GM19035 (cell line): ENCODE data around the gene TTYH3.
"Not testable (repeated sequence)": the region's sequence is repeated elsewhere in the genome, so short reads cannot be mapped to it uniquely, and the experiment has no call there.

ENCODE experiments used
- ATAC-seq: cut with Tn5 transposase; IDR thresholded peaks from one replicate; pipeline ENCODE4 v1.9.1; 2021; ENCODE audit not compliant: unreplicated experiment

Gene TTYH3

DNA sequence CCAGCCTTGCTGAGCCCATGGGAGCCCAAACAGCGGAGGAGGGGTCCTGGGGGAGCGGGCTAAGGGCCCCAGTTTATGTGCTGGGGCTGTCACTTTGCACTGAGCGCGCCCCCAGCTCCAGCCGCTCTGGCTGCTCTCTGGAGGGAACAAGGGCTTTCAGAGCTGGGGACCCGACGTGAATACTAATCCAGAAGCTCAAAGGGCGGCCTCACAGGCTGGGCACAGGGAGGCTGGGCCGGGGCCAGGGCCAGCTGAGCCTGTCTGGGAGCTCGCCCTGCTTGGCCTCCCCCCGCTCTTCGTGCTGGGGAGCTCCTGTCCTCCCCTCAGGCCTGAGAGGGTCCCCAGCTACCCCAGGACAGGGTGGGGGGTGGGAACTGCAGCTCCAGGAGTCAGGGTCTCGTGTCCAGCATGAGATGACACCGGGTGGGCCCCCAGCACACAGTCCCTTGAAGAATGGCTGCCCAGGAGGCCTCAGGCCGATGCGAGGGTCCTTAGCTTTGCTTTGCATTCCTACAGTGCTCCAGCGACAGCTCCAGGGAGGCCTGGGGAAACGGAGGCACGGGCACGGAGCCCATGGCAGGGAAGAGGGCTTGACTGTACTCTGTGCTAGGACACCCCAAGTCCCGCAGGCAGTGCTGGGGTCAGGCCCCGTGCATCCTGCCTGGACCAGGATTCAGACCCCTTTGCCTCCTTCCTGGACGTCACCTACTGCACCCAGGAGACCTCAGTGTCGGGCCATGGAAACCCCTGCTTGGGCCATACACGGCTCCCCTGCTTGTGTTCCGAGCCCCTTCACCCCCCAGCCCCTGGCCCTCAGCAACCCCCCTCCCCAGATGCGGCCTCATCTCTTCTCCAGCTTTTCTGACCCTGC, 50.4 kb downstream of the TTYH3 start:
- no peak for ATAC-seq

DNA sequence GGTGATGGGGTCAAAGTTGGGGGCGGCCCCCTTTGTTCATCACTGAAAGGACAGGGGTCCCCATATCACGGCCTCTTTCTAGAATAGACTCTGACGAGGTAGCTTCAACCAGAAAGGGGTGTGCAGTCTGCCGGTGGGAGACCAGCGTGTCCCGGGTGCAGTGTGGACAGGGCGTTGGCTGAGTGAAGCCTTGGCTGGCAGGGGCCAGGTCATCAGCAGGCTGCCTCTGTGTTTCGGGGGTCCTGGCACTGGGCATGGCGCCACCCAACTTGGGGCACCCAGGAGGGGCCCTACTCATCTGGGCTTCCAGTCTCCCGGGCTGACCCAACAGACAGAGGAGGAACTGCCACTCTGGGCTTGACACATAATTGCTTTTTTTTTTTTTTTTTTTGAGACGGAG, 52.7 kb downstream of the TTYH3 start:
- no peak for ATAC-seq

DNA sequence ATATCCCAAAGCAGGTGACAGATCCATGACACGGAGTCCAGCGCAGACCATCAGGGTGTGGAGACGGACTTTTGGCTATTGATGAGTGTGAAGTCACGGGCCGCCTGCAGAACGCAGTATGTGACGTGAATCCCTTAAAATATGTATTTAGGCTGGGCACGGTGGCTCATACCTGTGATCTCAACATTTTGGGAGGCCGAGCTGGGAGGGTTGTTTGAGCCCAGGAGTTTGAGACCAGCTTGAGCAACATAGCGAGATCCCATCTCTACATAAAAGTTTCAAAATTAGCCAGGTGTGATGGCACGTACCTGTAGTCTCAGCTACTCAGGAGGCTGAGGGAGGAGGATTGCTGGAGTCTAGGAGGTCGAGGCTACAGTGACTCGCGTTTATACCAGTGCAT, 54.3 kb downstream of the TTYH3 start:
- ATAC-seq, result no peak

DNA sequence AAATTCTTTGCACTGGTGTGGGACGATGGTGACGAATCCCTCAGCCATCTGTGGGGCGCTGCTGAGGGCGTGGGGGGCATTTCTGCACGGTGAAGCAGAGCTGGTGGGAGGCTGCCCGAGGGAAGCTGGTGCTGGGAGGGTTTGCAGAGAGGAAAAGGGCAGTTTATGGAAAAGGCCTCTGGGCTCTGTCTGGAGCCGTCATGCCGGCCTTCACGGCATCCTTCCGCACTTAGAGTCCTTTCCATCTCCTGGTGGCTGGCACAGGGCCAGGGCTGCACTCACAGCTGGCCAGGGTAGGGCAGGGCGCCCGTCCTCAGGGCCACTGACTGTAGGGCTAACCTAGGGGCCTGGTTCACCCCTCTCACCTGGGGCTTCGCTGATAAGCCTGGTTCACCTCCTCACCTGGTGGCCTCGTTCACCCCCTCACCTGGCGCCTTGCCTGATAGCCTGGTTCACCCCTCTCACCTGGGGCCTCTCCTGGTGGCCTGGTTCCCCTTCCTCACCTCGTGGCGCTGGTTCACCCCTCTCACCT, 55.6 kb downstream of the TTYH3 start:
- no peak for ATAC-seq

DNA sequence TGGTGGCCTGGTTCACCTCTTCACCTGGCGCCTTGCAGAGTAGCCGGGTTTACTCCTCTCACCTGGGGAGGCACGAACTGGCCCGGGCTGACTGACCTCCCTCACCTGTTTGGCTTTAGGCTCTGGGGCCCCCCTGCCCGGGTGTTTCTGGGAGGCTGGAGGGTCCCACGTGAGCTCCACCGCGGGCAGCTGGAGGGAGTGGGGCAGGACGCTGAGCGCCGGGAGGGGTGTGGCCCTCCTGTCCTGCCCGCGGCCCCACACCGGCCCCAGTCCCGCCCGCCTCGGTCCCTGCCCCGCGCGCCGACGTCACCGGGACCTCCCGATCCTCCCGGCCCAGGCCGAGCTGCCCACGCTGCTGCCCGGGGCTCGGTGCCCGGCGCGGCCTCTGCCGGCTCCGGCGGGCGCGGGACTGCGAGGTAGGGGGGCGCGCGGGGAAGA, 56.1 kb downstream of the TTYH3 start, which contains the start of gene AMZ1:
Gene AMZ1, plus strand, starts transcription at position 322 of the 438 bp plus-strand sequence. CDS start 12,250 bp downstream, outside the sequence.
- no peak for ATAC-seq

DNA sequence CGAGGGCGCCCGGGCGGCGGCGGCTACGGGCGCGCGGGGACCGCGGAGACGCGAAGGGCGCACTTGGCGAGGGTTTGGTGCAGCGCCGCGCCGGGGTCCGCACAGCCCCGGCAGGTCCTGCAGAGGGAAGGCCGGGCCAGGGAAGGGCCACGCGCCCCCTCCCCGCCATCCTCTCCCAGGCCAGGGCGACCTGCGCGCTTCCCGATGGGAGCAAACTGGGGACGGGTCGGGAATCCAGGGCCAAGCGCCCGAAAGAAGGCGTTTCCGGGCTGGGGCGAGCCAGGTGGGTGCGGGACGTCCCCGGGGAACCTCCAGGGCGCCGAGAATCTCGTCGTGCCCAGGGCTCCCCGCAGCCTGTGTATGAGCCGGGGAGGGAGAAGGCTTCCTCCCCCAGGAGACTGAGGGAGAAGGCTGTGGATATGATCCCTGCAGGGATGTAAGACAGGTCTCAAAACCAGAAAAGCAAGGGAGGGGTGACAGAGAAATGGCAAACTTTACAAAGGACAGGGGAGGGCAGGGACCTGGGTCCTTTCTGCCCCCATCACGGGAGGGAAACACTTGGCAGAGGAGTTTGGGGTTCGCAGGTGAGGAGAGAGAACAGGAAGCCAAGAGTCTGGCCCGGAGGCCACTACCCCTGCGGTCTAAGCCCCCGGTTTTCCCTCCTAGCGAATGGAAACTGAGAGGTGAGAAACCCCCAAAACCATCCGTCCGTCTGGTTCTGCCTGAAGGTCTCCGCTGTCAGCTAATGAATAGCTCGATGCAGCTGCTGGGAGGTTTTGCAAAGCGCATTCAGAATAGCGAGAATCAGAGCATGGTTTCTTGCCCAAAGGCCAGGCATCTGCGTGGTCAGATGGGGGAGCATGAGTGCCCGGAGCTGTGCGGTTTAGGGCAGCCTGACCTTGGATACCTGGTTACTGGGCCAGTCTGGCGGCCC, 56.9 kb downstream of the TTYH3 start:
- peak; percentile 64 for ATAC-seq

DNA sequence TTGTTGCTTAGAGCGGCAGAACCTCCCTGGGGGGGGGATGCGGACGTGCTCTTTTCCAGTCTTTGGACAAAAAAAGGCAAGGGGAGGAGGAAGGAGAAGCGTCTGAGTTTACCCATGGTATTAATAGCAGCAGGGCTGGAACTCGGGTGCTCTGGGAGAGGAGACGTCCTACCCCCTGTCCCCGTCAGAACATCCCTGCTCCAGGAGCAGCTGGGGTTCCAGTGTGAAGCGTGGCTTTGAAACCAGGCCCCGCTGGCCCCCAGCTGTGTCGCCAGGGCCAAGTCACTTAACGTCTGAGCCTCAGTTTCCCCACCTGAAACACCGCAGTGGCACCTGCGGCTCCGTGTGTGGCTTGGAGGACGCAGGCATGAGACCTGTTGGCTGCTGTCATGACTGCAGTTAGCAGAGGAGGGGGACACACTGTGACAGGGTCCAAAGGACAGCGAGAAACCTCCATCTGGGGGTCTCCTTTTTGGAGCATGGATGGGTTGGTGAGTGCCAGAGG, 57.6 kb downstream of the TTYH3 start:
- no peak for ATAC-seq

DNA sequence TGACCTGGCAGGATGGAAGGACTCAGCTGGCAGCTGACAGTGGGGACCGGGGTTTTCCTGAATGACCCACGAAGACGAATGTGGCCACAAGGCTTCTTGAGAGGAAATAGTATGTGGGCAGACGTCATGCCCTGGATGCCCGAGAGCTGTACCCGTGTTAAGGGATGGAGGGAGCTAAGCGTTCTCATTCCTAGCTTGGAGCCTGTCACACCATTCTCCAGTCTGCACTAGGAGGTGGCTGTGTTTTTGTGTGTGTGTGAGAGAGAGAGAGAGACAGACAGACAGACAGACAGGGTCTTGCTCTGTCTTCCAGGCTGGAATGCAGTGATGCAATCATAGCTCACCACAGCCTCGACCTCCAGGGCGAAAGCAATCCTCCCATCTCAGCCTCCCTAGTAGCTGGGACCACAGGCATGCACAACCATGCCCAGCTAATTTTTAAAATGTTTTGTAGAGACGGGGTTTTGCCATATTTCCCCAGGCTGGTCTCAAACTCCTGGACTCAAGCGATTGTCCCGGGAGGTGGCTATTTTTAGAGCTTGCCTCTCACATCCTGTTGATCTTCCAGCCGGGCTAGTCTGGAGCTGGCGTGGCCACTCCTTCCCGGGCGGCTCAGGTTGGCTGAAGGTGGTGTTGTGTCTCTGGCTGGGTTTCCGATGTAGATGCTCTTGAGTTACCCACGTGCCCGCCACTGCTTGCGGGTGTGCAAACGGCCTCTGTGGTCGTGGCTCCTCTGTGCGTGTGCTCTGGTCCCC, 58.3 kb downstream of the TTYH3 start:
- ATAC-seq, result no peak

DNA sequence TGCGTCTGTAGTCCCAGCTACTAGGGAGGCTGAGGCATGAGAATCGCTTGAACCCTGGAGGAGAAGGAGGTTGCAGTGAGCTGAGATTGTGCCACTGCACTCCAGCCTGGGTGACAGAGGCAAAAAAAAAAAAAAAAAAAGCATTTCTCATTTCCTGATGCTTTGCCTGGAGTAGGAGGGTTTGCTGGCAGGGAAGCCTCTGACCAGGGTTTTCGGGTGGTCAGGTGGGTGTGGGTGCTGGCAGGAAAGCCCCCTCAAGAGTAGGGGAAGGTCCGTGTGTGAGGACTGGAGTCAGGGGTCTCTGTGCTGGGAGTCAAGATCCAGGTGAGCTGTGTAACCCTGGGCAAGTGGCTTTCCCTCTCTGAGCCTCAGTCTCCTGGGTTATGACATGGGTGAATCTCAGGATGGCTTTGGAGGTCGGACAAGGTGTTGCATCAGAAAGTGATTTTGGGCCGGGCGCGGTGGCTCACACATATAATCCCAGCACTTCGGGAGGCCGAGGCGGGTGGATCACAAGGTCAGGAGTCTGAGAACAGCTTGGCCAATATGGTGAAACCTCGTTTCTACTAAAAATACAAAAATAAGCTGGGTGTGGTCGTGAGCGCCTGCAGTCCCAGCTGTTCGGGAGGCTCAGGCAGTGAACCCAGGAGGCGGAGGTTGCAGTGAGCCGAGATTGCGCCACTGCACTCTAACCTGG, 59.4 kb downstream of the TTYH3 start:
- no peak for ATAC-seq

DNA sequence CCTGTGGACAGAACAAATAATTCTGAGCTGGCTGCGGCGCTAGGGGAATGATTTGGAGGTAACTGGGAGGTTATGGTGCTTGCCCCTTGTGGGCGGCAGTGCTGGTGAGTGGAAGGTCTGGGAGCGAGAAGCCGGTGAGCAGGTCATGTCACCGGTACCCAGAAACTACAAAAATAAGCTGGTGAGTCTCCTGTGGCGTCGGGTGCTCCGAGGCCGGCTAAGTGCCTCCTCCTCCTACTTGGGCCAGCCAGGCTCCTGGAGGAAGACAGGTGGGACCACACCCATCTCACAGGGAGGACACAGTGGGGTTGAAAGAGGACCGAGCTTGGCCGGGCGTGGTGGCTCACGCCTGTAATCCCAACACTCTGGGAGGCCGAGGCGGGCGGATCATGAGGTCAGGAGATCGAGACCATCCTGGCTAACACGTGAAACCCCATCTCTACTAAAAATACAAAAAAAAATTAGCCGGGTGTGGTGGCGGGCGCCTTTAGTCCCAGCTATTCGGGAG, 60.2 kb downstream of the TTYH3 start:
- ATAC-seq, result not testable (repeated sequence)

DNA sequence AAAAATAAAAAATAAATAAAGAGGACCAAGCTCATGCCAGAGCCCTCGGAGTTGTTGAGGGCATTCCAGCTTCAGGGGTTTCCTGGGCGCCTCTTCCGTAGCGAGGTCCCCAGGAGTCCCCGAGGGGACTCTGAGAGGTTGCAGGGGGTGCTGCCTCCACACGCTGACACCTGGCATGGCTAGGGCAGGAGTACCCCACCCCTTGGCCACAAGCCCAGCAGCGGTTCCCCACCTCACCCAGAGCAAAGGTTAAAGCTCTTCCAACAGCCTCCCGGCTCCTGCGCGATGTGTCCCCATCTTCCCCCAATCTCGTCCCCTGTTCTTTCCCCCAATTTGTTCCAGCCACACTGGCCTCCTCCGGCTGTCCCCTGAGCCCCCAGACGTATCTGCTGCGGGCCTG, 60.8 kb downstream of the TTYH3 start:
- no peak for ATAC-seq

DNA sequence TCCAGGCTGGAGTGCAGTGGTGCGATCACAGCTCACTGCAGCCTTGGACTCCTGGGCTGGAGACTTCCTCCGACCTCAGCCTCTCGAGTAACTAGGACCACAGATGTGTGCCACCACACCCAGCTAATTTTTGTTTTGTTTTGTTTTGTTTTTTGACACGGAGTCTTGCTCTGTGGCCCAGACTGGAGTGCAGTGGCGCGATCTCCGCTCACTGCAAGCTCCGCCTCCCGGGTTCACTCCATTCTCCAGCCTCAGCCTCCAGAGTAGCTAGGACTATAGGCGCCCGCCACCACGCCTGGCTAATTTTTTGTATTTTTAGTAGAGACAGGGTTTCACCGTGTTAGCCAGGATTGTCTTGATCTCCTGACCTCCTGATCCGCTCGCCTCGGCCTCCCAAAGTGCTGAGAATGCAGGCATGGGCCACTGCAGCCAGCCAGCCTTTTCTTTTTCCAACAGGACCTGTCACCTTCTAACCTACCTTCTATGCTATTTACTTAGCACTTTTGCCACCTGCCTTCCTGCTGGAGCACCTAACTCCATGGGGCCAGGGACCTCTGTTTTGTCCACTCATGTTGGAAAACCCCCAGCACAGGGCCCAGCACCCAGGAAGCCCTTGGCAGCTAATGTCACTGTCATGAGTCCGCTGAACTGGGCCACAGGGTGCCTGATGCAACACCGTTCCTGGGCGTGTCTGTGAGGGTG, 61.8 kb downstream of the TTYH3 start:
- ATAC-seq, result not testable (repeated sequence)

DNA sequence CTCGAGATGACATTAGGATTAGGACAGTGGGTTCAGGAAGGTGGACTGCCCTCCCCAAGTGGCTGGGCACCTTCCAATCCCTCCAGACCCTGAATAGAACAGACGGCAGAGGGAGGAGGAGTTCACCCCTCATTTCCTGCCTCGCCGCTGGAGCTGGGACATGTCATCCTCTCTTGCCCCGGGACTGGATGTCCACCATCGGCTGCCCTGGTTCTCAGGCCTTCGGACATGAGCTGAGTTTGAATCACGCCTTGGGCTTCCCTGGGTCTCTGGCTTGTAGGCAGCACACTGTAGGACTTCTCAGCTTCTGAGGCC, 62.3 kb downstream of the TTYH3 start:
- not testable (repeated sequence) for ATAC-seq

DNA sequence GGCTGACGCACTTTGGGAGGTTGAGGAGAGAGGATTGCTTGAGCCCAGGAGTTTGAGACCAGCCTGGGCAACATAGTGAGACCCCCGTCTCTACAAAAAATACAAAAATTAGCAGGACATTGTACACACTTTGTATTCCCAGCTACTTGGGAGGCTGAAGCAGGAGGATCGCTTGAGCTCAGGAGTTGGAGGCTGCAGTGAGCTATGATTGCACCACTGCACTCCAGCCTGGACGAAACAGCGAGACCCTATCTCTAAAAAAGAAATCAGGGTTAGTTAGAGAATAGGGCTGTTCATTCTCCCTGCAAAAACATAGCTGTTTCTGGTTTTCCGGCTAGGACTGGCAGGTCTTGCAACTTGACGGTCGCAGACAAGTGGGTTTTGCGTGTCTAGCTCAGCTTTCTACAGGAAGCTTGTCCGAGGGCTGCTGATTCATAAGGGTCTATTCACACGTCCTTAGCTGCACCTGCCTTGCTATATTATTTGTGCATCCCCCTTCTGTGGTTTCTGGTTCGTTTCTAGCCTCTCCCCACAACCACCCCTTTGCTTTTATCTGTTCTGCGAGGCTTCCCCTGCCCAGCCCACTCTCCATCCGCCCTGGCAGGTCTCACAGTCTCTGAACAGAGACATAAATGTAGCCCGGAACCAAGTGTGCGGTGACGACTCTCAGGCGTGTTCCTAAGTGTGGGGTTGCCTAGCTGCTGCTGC, 66.9 kb downstream of the TTYH3 start:
- ATAC-seq, result peak; percentile 89

DNA sequence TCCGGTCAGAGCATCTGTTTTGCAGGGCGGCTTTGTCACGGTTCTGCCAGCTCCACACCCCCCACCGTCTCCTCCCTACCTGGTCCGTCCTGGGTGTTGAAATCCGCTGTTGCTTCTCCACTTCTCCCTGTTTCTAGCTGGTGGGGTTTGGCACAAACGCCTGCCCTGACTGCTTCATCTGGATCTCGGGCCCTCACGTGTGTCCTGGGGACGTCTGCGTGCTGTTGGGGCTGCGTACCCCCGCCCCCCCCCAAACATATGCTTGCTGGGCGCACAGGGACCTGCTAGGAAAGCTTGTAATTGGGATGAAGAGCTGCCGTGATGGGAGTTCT, 67.5 kb downstream of the TTYH3 start:
- ATAC-seq, result no peak

DNA sequence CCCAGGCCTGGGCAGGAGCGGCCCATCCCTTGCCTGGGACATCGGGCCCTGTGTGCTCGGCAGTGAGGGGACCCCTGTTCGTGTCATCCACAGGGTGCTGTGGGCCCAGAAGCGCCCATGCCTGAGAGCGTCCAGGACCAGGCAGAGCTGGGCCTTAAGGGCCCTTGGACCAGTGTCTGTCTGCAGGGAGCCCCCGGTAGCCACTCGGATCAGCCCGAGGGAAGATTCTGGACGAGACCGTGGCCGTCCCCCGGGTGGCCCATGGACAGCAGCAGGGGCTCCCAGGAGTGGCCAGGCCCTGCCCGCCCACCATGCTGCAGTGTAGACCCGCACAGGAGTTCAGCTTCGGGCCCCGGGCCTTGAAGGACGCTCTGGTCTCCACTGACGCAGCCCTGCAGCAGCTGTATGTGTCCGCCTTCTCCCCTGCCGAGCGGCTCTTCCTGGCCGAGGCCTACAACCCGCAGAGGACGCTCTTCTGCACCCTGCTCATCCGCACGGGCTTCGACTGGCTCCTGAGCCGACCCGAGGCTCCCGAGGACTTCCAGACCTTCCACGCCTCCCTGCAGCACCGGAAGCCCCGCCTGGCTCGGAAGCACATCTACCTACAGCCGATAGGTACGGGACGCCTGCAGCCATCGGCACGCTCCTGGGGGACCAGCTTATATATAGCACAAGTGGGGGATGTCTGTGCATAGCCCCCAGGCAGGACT, 68.5 kb downstream of the TTYH3 start:
- no peak for ATAC-seq

DNA sequence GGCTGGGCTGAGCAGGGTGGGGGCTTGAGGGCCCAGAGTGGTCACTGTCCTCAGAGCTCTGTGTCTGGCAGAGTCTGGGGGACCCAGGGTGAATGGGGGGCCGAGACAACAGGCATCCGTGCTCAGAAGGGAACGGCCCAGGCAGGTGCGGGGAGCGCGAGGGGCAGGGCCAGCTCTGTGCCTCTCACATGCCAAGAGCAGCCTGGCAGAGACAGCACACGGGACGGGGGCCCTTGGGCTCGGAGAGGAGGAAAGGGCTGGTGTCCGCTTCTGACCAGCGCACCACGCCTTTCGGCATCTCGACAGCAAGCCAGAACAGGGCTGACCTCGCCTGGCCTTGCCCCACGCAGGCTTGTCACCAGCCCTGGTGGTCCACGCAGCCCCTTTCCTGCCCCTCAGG, 69.6 kb downstream of the TTYH3 start:
- no peak for ATAC-seq
